Activated CD4-positive, alpha-beta T cell treated with anti-CD3 and anti-CD28 coated beads for 48 hours (primary cell): Measurements from ENCODE around the gene MYBL2.

Experiments
- DNase-seq: peaks from one replicate; pipeline ENCODE4 v3.0.0-alpha.2; 2020

MYBL2 gene

DNA sequence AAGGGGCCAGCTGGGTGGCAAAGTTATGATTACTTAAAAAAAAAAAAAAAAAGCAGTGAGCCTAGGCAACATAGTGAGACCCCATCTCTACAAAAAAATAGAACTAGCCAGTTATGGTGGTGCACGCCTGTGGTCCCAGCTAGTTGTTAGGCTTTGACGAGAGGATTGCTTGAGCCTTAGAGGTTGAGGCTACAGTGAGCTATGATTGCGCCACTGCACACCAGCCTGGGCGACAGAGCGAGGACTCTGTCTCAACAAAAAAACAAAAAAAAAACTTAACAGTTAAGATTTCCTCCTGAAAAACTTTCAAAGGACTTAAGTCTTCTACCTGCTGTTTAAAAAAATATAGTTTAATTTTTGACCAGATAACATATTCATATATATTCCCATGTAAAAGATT is 57.5 kb downstream of the MYBL2 start:
- no peak for DNase-seq

GRCh38 chr20:43725666-43726065 is 58.8 kb downstream of the MYBL2 start:
- no peak for DNase-seq

- DNase-seq = no peak
These were observed 59.4 kb downstream of the MYBL2 start for GRCh38 chr20:43726333-43726732.

DNA sequence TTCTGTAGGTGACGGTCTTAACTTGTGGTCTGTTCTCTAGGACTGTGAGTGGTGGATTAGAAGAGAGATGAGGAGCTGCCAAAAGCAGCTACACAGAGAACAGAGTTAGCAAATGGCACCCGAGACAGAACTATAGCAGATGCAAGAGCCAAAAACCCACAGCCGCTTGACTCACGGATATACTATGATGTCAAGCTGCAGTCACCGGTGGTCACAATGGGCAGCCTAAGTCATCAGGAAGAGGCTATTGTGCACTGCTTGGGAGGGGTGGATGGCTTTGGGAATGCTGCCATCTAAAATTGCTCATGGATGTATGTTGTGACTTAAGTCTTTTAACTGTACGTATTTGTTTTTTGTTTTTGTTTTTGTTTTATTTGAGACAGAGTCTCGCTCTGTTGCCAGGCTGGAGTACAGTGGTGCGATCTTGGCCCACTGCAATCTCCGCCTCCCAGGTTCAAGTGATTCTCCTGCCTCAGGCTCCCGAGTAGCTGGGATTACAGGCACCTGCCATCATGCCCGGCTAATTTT is 60.0 kb downstream of the MYBL2 start, which contains the start of gene GTSF1L:
TSS of gene GTSF1L (minus strand) at position 192 of the 528 bp plus-strand sequence. CDS start 308 bp downstream, outside the sequence.
- no peak for DNase-seq

GRCh38 chr20:43727980-43728590 is 61.2 kb downstream of the MYBL2 start:
- DNase-seq = no peak

DNA sequence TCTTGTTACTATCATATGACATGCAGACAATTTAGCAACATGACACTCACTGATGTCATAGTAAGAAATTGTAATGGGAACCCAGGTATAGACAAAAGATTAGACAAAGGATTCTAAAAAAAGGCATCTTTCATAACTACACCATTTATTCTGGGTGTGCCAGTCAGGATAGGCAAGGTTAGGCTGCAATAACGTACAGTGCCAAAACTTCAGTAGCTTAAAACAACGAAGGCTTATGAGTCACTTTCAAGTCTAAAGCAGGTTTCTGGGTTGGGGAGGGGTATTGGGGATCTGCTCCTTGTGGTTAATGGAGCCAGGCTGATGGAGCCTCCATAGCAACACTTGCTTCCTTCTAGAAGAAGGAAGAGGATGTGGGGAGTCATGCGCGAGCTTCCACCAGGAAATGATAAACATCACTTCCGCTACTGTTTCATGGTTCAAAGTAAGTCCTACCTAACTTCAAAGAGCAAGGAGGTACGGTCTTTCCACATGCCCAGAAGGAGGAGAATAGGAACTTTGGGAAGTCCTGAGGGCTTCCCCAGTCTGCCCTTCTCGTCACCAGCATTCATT is 61.9 kb downstream of the MYBL2 start:
- no peak for DNase-seq

DNA sequence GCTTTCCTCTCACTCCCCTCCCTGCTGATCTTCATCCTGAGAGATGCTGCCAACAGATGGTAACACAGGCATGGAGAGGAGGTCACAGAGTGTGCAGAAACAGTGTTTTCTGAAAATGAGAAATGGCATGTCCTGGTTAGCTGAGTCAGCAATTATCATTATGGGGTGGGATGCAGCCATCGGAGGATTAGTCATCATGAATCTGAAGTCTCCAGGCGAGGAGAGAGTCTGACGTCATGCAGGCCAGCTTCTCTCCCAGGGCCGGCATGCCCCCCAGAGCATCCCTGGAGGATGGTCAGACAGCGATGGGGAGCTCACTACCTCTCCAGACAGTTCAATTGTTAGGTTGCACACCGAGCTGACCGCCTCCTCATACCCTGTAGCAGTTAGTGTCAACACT is 64.6 kb downstream of the MYBL2 start:
- no peak for DNase-seq

- DNase-seq = no peak
These were observed 65.0 kb downstream of the MYBL2 start for GRCh38 chr20:43731927-43732326.

DNA sequence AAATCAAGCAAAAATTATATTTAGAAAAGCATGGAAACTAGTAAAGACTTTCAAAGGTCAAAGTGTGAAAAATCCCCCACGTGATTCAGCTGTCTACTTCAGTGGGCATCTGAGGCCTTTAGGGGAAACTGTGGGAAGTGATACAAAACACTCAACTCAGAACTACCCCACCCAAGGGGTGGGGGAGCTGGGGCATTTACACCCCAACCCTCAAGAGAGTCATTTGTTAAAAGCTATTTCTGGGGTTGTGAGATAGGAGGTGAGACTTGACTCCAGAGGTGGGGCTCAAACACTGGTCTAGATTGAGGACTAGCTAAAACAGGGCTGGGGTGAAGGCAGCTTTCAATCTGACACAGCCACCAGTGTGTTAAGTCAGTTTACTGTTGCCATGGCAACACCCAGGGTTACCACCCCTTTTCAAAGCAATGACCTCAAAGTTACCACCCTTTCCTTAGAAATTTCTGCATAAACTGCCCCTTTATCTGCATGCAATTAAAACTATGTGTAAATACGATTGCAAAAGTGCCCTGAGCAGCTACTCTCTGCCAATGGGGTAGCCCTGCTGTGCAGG is 69.8 kb downstream of the MYBL2 start:
- peak; percentile 73 for DNase-seq

- no peak for DNase-seq
These were observed 71.0 kb downstream of the MYBL2 start for GRCh38 chr20:43737925-43738324.

GRCh38 chr20:43739148-43739749 is 72.3 kb downstream of the MYBL2 start:
- no peak for DNase-seq

DNA sequence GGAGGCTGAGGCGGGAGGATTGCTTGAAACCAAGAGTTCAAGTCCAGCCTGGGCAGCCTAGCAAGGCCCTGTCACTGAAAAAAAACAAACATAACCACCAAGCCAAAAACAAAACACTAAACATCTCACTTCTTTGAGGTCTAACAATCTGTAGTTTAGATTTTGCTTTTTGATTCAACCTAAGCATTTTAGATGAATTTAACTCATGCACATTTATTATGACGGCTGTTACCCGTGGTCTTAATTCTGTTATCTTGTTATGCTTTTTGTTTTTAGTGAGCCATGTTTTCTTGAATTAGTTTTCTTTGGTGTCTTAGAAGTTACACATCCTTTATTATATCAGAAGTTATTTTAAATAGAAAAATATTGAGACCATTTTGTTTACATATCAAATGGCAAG is 73.7 kb downstream of the MYBL2 start:
- no peak for DNase-seq

- peak; percentile 69 for DNase-seq
These were observed 77.3 kb downstream of the MYBL2 start for GRCh38 chr20:43744151-43744611.

- DNase-seq = no peak
These were observed 78.2 kb downstream of the MYBL2 start for GRCh38 chr20:43744966-43745730.

DNA sequence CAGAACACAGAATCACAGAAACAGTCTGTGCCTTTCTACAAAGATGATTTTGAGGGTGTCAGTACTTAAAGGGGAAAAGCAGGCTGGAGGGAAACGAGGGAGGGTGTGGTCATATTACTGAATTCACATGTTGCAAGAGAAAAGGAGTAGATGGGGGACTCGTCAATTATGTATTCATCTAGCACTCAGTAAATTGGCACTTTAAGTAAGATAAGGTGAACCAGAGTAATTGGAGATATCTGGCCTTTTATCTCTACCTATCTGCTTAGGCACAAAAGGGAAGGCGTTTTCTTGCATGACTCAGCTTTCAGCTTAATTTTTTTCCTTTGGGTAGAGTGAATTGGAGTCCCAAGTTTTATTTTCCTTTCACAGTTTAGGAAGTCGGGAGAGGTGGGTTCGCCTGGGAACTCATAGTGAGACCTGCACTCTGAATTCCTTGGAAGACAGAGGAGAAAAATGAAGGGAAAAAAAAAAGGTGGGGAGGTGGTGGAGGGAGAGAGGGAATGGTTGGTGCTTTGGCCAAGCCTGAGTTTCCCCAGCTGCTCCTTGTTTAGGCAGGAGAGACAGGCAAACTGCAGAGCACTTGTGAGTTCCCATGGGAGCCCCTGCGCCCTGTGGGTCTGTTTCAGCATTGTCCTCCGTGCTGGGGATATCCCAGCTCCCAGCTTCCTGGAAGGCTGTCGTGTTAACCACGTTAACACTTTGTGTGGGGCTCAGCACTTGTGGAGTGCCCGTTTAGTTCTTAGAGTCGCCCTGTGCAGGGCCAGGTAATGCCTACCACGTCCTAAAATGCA is 79.6 kb downstream of the MYBL2 start:
- DNase-seq = no peak

GRCh38 chr20:43748274-43748673 is 81.4 kb downstream of the MYBL2 start:
- no peak for DNase-seq

- peak; percentile 94 for DNase-seq
These were observed 82.9 kb downstream of the MYBL2 start for GRCh38 chr20:43749734-43750294.

DNA sequence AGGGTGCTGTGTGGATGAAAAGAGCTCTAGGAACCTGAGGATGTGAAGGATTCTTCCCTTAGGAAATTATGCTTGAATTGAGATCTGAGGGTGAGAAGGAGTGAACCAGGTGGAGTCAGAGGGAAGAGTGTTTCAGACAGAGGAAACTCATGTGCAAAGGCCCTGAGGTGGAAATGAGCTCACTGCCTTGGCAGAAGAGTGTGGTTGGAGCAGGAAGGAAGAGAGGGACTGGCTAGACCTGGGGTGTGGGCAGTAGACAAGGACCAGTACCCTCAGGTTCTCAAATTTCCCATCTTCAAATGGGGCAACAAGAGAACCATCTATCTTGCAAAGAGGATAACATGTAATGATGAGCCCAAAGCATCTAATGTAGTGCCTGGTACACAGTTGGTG is 83.9 kb downstream of the MYBL2 start:
- peak; percentile 45 for DNase-seq

DNA sequence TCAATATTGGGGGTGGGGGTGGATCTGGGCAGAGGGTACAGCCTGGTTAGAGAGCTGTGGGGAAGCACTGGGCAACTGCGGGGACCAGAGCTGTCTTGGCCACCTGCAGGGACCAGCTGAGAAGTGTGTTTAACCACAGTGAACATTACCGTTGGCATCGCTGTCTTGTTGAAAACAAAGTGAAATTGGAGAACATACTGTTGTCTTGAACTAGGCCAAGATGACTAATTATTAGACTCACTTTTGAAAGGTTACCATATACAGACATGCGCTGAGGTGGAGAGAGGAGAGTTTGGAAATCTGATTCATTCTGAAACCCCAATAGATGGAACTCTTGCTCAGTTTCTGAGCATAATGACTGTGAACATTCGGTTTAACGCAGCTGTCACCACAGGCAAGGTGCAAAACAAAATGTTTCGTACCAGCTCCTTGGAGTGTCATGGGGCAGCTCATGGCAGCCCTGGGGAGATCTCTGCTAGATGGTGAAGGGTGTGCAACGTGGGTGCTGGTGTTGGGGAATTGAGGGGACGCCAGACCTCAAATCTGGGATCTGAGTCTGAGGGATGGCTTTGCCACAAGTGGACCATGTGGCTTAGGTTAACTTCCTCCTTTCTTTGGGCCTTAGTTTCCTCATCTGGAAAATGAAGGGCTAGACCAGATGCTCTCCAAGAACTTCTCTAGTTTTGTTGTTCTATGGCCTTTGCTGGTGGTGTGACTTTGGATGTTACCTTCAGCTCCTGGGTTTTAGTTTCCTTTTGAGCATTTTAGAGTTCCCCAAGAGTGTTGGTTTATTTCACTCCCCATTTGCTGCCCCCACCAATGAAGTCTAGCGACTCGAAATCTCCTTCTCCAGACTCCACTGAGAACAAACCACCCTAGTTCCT is 84.5 kb downstream of the MYBL2 start:
- DNase-seq = peak; percentile 78

GRCh38 chr20:43752051-43752360 is 85.1 kb downstream of the MYBL2 start:
- no peak for DNase-seq
